HG03342 (cell line): ENCODE data around the gene GPR137.
"Not testable (repeated sequence)": the region's sequence is repeated elsewhere in the genome, so short reads cannot be mapped to it uniquely, and the experiment has no call there.

Experiments
- ATAC-seq: cut with Tn5 transposase; IDR thresholded peaks from one replicate; pipeline ENCODE4 v1.9.1; 2021; ENCODE audit warnings: mild to moderate bottlenecking, moderate library complexity; ENCODE audit not compliant: unreplicated experiment

GPR137 gene

DNA sequence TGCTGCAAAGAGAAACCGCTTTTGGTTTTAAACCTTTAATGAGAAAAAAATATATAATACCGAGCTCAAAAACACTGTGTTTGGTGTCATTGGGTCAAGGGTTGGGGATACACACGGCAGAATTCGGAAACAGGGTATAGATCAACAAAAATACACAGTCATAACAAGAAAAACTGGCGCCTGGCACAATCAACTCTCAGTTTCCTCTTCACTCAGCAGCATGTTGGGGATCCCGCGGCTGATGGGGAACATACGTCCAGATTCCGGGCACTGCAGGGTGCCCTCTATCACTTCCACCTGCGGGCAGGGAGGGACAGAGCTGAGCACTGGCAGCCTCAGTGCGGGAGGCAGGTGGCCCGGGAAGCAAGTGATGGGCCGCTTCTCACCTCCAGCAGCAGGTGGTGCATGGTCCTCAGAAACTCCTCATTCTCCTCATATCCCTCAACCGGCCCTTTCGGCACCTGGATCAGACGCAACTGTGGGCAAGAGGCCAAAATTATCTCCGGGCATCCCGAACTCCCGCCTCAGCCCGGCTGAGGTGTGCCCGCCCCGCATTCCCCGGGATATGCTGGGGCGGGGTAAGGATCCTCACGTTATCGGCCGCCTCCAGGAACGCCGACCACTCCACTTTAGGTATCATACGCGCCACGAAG is 31.1 kb downstream of the GPR137 start:
- no peak for ATAC-seq

DNA sequence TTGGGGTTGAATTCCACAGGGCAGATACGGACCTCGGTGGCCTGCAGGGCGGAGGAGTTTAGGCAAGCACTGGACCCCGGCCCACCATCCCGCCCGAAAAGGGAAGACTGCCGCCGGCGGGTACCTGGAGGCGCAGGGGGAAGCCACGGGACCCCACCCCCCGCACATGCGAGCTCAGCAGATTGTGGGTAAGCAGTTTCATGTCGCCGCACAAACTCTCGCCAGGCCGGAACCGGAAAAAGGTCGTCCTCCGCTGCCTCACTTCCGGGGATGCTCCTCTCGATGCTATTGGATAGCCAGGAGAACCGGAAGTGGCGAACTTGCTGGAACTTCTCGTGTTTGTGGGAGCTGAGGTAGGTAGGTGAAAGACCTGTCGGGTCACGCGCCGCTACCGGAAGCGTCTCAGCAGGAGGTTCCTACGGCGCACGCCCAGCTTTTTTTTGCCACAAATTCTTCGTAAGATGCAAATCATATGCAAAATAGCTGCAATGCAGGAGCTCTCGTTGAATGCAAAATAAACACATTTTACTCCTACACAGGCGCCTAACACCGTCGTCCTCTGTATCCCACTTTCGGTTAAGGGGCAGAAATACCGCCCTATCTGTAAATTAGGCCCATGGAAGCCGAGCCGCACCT is 31.8 kb downstream of the GPR137 start, which contains the start of gene TRMT112:
TRMT112 (minus strand) TSS at position 235 of the 636 bp plus-strand sequence; CDS start at position 202, 33 bp downstream.
- ATAC-seq, result peak; percentile 60

DNA sequence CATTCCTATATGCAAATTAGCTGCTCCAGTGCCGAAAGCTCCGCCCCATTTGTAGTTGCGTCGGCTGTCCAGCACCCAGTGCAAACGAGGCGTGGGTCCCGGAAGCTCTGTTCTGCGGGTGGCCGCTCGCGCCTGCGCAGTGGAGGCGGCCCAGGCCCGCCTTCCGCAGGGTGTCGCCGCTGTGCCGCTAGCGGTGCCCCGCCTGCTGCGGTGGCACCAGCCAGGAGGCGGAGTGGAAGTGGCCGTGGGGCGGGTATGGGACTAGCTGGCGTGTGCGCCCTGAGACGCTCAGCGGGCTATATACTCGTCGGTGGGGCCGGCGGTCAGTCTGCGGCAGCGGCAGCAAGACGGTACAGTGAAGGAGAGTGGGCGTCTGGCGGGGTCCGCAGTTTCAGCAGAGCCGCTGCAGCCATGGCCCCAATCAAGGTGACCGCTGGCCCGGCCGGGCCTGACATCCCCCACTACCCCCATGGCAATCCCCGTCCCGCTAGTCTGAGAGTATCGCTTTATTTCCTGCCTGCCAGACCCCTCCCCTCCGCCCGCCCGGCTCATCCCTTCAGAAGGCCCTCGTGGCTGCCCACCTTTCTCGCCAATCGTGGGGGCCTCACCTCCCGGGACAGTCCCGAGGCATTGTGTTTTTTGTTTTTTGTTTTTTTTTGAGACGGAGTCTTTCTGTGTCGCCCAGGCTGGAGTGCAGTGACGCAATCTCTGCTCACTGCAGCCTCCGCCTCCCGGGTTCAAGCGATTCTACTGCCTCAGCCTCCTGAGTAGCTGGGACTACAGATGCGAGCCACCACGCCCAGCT is 32.5 kb downstream of the GPR137 start, which contains the start of gene PRDX5:
PRDX5 (plus strand) TSS at position 161 of the 805 bp plus-strand sequence; CDS start at position 256, 95 bp downstream.
- ATAC-seq, result peak; percentile 76

DNA sequence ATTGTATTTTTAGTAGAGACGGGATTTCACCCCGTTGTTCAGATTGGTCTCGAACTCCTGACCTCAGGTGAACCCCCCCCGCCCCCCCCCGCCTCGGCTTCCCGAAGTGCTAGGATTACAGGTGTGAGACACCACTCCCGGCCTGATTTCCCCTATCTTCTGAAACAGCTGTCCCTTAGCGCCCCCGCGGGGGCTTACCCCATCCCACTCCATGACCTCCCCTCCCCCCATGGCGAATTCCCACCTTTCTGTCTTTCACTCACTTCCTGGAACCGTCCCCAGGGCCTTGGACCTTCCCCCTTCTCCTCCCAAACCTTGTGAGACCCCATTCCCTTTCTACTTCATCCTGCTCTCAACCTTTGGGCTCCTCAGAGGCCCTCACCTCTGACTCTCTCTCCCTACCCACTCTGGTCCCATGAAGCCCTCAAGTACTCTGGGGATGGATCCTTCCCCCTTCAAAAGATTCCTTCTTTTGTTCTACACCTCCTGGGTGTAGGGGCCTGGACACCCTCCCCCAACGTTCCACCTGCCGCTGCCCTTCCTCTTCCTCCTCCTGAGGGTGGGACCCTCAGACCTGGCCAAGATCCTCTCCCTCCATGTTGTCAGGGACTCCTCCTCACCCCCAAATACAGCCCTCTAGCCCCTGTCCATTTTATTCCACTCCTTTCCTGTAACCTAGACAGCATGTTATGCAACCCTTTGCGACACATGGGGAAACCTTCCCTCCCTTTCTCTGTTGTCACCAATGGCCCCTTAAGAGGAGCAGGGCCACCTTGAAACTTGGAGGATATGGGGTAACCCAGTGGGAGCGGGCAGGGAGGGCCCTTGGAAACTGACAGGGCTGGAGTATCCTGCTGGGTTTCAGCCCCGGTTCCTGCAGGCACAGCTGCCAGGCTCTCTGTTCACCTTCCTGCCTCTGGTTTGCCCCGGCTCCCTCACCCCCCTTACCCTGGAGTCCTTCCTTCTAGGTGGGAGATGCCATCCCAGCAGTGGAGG is 33.4 kb downstream of the GPR137 start:
- ATAC-seq, result no peak

DNA sequence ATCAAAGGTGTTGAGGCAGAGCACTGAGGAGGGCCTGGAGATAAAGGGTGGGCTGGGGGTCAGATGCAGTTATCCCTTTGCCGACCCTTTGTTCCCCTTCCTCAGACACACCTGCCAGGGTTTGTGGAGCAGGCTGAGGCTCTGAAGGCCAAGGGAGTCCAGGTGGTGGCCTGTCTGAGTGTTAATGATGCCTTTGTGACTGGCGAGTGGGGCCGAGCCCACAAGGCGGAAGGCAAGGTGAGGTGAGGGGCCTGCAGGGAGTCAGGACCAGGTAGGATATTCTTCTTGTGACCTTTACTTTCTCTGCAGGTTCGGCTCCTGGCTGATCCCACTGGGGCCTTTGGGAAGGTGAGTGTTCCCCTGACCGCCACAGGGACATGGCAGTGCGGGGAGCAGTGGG is 34.9 kb downstream of the GPR137 start:
- ATAC-seq, result no peak

DNA sequence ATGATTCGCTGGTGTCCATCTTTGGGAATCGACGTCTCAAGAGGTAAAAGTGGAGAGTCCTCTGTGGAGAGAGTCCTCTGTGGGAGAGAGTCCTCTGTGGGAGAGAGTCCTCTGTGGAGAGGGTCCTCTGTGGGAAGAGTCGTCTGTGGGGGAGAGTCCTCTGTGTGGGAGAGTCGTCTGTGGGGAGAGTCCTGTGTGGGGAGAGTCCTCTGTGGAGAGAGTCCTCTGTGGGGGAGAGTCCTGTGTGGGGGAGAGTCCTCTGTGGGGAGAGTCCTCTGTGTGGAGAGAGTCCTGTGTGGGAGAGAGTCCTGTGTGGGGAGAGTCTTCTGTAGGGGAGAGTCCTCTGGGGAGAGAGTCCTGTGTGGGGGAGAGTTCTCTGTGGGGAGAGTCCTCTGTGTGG is 35.4 kb downstream of the GPR137 start:
- ATAC-seq, result no peak

DNA sequence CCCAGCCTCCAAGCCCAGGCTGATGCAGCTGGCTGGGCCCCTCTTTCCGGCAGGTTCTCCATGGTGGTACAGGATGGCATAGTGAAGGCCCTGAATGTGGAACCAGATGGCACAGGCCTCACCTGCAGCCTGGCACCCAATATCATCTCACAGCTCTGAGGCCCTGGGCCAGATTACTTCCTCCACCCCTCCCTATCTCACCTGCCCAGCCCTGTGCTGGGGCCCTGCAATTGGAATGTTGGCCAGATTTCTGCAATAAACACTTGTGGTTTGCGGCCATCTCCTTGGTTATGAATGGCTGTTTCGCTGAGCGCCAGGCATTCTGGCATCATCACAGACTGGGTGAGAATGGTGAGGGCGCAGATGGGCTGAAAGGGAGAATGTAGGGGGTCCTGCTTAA is 35.9 kb downstream of the GPR137 start:
- ATAC-seq, result no peak

DNA sequence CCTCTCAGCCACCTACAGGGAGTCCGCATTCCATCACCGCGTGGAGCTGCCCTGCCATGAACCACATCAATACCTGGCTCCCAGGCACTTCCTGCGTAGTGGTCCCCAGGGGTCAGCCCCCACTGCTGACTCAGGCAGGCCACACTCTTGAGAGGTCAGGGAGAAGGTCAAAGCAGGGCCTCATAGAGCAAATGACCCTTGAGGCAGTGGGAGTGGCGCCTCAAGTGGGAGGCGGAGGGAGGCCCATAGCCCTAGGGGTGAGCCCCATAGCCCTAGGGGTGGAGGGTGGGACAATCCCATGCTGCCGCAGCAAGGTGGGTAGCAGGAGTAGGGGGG is 37.2 kb downstream of the GPR137 start:
- ATAC-seq, result no peak

DNA sequence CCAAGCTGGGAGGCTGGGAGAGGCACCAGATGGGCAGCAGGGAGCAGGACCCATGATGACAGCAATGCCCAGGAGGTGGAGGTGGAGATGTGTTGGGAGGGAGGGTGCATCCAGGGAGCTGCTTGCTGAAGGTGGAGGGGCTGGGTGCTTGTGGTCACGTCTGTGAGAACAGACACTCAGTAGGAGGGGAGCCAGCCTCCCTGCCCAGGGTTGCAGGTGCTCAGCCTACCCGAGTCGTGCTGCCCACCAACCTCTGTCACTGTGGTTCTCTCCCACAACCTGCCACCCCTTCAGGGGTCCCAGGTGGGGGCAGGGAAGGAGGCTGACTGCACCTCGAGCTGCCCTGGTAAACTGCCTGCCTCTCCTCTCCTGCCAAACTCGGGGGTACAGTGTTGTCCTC is 37.7 kb downstream of the GPR137 start:
- ATAC-seq, result no peak

DNA sequence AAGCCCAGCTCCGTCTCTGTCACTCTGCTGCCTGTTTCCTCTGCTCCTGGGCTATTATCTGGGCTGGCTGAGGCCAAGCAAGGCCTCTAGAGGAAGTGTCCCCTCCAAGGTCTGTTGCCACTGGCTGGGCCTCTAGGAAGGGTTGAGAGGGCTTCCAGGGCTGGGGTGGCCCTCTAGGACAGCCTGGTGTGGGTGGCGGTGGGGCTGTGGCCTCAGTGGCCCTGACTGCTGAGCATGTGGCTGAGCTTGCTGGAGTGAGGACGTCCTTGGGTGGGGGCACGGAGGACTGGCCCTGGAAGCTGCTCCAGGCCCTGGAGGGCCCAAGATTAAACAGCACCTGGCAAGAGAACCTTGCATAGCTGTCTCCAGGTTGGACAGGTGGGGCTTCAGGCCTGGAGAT is 38.3 kb downstream of the GPR137 start:
- not testable (repeated sequence) for ATAC-seq

DNA sequence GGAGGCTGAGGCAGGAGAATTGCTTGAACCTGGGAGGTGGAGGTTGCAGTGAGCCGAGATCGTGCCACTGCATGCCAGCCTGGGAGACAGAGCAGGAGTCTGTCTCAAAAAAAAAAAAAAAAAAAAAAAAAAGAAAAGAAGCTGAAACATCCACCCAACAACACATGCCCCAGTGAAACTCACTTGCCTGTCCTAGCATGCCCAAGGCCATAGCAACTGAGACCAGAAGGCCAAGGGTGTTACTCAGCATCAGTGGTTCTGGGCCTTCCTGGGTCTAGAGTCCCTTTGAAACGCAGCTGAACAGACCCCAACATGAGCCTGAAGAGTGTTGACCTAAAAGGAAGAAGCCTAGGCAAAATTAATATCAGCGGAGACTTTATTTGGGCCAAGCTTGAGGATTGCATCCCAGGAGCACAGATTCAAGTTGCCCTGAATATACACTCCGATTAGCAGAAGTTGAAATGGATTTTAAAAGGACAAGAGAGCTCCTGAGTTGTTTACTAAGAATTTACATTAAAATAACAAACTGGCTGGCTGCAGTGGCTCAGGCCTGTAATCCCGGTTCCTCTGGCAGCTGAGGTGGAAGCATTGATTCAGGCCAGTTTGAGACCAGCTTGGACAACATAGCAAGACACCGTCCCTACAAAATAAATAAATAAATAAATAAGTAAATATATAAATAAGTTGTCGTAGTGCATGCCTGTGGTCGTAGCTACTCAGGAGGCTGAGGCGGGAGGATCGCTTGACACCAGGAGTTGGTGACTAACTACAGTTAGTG is 39.2 kb downstream of the GPR137 start:
- ATAC-seq, result no peak

DNA sequence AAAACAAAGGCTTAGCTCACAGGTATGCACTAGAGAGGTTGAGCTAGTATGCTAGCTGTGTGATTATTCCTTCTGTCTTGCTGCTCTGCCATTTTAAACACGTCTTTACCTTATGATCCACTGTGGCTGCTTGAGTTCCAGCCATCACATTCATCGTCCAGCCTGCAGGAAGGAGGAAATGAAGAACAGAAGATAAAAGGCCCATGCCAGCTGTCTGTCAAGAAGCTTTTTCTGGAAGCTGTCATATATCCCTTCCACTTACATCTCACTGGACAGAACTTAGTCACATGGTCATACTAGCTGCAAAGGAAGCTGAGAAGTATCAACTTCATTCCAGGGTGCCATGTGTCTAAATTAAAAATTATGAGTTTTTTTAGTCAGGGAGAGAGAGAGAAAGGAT is 41.7 kb downstream of the GPR137 start:
- no peak for ATAC-seq

DNA sequence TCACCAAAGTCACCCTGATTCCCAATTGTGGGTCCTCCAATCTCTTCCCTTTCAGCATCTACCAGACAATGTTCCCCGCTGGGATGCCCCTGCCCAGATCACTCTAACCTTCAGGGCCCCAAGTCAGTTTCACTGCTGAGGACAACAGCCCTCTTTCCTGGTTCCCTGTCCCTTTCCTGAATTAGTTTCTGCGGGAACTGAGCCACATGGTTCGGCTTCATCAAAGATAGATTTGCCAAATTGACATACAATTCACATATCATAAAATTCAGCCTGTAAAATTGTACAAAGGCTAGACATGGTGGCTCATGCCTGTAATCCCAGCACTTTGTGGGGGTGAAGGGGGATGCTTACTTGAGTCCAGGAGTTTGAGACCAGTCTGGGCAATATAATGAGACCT is 42.3 kb downstream of the GPR137 start:
- ATAC-seq, result no peak

DNA sequence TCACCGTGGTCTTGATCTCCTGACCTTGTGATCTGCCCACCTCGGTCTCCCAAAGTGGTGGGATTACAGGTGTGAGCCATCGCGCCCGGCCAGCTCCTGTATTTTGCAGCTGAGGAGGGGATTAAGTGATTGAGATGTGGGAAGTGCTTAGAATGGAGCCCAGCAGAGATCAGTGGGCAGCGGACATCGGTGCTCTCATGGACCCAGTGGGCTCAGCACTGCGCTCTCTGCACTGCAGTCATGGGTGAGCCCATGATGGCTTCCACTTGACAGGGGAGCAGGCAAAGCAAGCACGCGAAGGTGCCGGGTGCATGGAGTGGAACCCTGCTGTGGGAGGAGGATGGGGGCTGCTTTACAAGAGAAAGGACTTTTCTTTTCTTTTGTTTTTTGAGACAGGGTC is 45.2 kb downstream of the GPR137 start:
- no peak for ATAC-seq

DNA sequence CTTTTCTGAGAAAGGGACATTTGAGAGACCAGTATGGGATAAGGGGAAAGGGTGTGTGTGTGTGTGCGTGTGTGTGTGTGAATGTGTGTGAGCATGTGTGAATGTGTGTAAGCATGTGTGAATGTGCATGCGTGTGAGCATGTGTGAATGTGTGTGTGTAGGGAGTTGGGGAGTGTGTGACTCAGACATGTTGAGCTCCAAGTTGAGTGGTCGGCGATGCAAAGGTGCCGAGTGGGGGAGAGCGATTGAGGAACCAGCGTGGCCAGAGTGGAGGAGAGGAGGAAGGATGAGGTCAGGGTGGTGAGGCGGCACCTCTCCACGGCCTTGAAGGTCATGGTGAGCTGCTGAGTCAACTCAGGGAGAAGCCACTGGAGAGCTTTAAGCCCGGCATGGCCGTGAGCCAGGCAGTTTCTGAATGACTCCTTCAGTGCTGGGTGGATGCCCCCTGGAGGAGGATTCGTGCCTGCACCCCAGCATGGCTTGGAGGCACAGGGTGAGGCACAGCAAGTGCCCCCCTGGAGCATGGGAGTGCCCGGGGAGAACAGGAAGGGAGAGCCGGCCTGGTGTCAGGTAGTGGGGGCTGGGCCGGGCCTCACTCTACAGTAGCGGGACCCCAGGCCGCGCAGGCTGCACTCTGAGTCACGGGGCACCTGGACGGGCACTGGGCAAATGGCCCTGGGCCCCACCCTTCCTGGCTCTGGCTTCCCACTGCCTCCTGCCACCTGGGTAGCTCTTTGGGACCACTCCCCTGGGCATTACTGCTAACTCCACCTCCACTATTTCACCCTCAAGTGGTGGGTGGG is 46.1 kb downstream of the GPR137 start:
- no peak for ATAC-seq

DNA sequence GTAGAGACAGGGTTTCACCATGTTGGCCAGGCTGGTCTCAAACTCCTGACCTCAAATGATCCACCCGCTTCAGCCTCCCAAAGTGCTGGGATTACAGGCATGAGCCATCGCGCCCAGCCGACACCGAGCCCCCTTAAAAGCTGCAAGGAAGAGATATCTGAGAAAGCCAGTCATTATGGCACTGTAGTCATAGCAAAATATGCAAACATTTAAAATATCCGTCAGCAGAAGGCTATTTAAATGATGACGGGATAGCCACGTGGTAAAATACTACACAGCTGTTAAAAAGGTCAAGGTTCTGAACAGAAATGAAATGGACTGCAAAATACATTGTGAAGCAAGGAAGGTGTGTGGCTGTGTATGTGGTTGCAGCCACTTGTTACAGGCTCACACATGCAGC is 47.9 kb downstream of the GPR137 start:
- no peak for ATAC-seq

DNA sequence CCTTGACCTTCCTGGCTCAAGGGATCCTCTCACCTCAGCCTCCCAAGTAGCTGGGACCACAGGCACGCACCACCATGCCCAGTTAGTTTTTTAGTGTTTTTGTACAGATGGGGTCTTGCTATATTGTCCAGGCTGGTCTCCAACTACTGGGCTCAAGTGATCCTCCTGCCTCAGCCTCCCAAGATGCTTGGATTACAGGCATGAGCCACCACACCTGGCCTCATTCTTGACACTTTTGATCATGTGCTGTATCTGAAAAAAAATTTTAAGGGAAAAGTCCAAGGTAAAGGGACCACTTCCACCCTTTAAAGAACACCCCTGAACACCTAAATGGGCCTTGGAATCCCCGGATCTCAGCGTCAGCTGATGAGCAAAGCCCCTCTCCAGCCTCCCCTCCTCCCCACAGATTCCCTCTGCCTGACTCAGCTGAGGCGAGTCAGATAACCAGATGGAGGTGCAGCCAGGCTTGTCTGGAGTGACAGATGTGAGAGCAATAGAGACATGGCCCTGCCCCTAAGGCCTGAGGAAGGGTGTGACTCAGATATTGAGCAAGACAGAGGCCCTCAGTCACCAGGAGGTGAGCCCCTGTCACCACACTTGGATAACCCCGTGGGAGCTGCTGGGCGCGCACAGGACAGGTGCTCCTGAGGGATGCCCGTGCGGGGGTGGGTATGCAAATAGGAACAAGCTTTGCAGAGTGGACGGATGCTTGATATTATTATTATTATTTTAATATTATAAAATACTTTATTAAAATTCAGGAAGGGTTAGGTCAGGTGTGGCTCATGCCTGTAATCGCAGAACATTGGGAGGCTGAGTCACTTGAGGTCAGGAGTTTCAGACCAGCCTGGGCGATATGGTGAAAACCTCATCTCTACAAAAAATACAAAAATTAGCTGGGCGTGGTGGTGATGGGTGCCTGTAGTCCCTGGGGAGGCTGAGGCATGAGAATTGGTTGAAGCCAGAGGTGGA is 49.4 kb downstream of the GPR137 start:
- peak; percentile 84 for ATAC-seq
